HG03280 (cell line): ENCODE measurements around the gene PHYH.
A peak's percentile ranks its signal among the peaks of the same experiment; 100 is the strongest.
"Not testable (repeated sequence)": the region's sequence is repeated elsewhere in the genome, so short reads cannot be mapped to it uniquely, and the experiment has no call there.

ENCODE experiments used
- ATAC-seq: cut with Tn5 transposase; IDR thresholded peaks from one replicate; pipeline ENCODE4 v1.9.1; 2021; ENCODE audit warnings: mild to moderate bottlenecking, moderate library complexity; ENCODE audit not compliant: unreplicated experiment

Gene PHYH

GRCh38 chr10:13276146-13276545 lies 23.7 kb downstream of the PHYH start:
- ATAC-seq = not testable (repeated sequence)

GRCh38 chr10:13272164-13272571 lies 27.7 kb downstream of the PHYH start:
- peak; percentile 45 for ATAC-seq

GRCh38 chr10:13271552-13272163 lies 28.2 kb downstream of the PHYH start:
- peak; percentile 84 for ATAC-seq

DNA sequence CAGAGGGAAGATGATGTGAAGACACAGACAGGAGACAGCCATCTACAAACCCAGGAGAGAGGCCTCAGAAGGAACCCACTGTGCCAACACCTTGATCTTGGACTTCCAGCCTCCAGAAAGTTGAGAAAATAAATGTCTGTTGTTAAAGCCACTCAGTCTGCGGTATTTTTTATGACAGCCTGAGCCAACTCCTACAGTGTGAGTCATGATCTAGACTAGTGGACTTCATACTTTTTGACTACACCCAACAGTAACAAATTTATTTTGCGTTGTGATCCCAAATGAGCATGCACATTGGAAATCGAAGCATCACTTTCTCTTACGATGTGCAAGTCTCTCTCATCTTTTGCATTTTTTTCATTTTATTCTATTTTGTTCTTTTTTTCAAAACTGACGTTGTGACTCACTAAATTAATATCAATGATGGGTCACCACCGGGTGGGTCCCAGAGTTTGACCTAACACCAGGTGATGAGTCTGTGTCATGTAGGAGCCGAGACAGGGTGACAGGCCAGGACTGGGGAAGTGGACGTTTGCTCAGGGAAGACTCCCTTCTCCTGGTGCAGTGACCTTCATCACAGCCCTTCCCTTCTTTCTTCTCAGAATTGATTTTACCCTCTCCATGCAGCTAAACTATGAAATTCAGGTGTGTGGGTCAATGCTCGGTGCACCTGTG lies 28.9 kb downstream of the PHYH start:
- ATAC-seq = no peak

DNA sequence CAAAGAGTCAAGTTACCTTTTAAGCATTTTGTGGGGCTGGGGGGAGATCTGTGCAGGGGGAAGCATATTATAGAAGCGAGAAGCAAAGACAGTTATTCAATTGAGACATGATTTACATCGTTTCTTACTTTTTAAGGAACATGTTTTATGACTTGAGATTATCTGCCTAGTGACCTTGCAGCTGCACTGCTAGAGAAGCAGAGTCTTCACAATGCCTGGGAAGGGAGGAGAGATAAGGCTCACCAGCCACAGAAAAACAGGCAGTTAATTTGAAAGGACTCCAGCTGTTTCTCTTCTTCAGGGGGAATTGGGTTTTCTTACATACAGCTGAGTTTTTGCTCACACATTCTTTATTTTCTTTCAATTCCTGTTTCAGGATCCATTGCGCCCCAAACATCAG lies 31.0 kb downstream of the PHYH start:
- no peak for ATAC-seq

DNA sequence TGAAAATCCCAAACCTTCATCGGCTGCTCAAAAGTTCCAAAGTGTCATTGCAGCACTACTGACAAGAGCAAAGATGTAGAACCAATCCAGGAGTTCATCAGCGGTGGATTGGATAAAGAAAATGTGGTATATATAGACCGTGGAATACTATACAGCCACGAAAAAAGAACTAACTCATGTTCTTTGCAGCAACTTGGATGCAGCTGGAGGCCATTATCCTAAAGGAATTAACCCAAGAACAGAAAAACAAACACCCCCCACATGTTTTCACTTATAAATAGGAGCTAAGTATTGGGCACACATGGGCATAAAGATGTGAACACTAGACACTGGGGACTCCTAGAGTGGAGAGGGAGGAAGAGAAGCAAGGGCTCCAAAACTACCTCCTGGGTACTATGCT lies 31.6 kb downstream of the PHYH start:
- ATAC-seq = no peak

DNA sequence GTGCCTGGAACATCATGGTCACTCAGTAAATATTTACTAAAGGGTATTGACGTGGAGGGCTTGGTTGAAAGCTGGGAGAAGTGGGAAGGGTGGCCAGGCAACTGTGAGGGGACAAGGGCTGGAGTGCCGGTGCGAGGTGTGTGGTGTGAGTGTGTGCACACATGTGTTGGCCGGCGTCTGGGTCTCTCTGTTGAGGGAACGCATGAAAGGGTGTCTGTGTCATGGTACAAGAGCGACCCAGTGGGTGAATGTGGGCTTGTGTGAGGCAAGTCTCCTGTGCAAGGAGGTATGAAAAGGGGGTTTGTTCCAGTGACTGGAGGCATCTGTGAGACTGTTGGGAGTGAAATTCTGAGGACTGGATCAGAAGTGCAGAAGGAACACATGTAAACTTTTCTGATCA lies 36.3 kb downstream of the PHYH start:
- ATAC-seq = no peak

- ATAC-seq = no peak
These were observed 37.4 kb downstream of the PHYH start for GRCh38 chr10:13262433-13262832.

GRCh38 chr10:13257621-13258140 lies 42.2 kb downstream of the PHYH start:
- no peak for ATAC-seq

DNA sequence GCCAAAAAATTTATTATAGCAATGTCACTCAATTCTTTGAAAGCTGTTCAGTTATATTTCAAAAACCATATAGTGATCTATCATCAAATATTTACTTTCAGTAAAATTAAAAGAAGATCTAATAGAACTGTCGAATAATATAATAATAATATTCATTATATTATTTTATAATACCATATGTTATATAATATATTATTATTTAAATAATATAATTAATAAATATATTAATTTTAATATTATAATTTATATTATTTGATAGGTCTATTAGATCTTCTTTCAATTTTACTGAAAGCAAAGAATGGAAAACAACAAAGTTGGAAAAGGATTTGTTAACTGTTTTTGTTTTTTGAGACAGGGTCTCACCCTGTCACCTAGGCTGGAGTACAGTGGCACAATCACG lies 43.2 kb downstream of the PHYH start:
- ATAC-seq = no peak

DNA sequence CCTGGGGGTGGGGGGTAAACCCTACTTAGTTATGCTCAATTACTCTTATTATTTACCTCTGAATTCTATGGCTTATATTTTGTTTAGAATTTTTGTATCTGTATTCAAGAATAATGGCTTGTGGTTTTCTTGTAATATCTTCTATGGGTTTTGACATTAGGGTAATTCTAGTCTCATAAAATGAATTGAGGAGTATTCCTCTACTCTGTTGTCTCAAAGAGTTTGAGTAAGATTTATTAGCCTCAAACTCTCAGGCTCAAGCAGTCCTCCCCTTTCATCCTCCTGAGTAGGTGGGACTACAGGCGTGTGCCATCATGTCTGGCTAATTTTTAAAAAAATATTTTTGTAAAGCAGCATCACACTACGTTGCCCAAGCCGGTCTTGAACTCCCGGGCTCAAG lies 46.1 kb downstream of the PHYH start:
- no peak for ATAC-seq

DNA sequence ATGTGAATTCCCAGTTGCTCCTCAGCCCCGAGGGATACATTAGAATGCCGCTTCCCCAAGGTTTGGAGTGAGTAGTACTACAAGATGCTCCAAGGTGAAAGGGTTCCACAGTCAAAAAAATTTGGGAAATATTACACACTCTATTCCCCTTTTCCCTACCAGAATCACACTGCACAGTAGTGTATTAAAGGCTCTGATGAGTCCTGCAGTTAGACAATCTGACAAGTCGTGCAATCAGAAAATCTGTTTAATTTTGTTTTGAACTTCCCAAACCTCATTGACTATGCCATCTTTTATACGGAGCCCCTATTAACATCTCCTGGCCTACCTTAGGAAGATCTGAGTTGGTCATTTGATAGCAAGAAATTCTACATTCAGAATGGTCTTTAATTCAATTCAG lies 52.1 kb downstream of the PHYH start:
- ATAC-seq = no peak

GRCh38 chr10:13247246-13247645 lies 52.6 kb downstream of the PHYH start:
- no peak for ATAC-seq

DNA sequence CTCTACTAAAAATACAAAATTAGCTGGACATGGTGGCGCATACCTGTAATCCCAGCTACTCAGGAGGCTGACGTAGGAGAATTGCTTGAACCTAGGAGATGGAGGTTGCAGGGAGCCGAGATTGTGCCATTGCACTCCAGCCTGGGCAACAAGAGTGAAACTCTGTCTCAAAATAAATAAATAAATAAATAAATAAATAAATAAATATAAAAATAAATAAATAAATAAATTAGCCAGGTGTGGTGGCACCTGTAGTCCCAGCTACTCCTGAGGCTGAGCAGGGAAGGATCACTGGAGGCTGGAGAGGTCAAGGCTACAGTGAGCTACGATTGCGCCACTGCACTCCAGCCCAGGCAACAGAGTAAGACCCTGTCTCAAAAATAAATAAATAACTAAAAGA lies 57.6 kb downstream of the PHYH start:
- ATAC-seq = not testable (repeated sequence)

DNA sequence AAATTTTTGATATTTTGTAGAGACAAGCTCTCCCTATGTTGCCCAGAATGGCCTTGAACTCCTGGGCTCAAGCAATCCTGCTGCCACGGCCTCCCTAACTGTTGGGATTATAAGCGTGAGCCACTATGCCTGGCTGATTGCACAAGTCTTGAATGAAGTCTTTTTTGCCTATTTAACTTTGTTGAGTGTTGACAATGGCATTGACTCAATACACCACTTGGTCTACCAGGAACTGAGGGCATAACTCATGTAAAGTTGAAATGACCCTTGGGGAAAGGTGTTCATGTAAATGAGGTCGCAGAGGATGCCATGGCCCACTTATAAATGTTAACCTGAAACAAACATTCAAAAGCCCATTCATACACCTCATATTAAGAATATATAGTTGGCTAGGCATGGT lies 58.3 kb downstream of the PHYH start:
- no peak for ATAC-seq

GRCh38 chr10:13239923-13240322 lies 59.9 kb downstream of the PHYH start:
- ATAC-seq = no peak

DNA sequence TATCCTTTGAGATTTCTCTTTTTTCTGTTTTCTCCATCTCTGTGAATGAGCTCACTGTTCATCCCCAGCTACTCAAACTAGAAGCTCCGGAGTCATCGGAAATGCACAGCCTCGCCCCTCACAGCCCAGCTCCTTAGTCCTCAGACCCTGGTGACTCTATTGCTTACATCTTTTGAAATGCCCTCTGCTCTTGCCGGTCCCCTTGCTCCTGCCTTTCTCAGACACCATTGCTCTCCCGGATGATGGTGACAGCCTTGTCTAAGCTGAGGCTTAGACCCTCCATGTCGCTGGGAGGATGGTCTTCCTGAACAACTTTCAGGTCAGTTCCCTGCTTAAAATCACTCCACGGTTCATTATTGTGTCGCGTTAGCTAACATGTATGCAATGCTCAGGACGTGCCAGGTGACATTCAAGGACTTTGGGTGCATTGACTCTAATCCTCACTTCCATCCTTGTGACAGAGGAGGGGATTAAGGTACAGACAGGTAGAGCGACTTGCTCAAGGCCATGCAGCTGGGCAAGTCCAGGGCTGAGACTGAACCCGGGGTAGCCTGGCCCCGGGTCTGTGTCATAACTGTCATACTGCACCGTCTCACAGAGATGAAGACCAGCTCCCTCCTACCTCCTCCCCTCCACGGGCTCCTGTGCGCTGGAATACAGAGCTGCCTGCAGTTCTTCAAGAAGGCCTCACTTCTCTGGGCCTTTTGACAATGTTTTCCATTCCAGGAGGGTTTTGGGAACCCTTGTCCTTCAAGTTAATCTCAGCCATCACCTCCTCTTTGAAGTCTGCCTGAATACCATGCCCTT lies 61.4 kb downstream of the PHYH start:
- no peak for ATAC-seq

- ATAC-seq = no peak
These were observed 63.2 kb downstream of the PHYH start for GRCh38 chr10:13236638-13237037.

DNA sequence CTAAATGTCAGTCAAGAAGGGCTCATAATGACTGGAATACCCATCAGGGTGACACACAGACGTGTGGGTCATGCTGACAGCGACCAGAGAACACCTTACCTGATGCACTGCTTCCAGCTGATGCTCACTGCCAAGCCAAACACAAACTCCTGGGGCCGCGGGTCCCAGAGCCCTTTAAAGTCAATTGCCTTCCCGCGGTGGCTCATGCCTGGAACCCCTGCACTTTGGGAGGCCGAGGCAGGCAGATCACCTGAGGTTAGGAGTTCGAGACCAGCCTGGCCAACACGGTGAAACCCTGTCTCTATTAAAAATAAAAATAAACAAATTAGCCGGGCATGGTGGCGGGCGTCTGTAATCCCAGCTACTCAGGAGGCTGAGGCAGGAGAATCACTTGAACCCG lies 65.1 kb downstream of the PHYH start:
- not testable (repeated sequence) for ATAC-seq

- ATAC-seq = no peak
These were observed 65.7 kb downstream of the PHYH start, which contains the start of gene UCMA for GRCh38 chr10:13234172-13234571. Gene UCMA (minus strand): TSS chr10:13234374. CDS start chr10:13234258, 116 bp downstream.

DNA sequence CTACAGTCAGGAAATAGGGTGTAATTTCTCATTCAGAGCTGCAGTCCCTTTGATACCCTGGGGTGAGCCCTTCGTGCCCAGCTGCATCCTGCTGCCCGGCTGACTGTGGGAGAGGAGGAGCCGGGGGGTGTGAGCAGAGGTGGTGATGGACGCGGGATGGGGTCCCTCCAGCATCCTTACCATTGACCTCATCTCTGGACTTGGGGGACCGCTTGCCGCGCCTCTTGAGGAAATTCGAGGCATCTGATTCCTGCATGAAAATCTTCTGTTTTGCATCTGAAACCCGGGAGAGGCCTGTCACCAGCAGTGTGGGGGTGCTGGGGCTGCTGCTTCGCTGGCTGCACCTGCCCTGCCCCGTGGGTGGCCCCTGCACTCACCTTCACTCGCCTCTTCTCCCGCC lies 66.5 kb downstream of the PHYH start:
- no peak for ATAC-seq

DNA sequence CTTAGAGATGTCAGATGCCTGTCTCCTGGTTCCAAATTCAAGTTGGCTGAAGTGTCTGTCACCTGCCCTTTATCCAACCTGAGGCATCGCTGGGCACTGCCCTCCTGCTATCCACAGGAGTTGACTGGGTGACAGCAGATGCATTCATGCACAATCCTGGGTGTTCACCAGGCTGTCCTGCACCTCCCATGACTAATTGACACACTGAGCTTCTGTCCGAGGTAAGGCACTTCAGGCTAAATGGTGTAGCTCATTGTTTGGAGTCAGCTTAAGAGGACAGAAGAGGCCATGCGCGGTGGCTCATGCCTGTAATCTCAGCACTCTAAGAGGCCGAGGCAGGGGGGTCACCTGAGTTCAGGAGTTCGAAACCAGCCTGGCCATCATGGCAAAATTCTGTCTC lies 68.1 kb downstream of the PHYH start:
- no peak for ATAC-seq
